Measurements from ENCODE around the gene FARP2.
"Not testable (repeated sequence)": the region's sequence is repeated elsewhere in the genome, so short reads cannot be mapped to it uniquely, and the experiment has no call there.

FARP2 gene

DNA sequence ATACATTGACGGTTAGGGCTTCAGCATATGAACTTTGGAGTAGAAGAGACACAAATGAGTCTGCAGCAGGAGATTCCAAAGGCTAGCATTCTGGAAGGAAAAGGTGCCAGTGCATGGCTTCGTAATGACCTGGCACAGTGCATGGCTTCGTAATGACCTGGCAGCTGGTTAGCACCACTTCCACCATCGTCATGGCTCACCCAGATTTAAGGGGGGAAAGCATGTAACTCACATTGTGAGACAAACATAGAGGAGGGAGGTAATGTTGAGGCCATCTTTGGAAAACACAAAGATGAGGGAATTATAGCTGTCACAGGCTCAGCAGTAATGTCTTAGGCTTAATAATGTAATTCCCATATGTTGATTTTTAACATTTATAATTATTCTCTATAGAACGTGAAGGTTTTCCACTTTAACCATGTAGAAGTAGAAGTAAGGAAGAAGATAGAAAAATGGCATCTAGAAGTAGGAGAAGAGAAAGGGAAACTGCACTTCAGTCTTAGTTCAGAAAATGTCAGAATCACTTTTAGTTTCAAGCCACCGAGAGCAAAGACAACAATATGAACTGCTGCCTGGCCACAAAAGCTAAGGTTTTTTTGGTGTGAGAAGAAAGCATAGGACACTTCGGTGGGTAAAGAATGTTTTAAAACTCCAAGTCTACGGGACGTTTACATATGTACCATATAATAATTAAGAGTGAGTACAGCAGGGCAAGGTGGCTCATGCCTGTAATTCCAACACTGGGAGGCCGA, 159.1 kb downstream of the FARP2 start:
- peak; percentile 85 for DNase-seq (ENCODE audit: low spot score)
- TF ChIP-seq CTCF (IDR thresholded peaks at IDR 0.05; ENCODE audit: extremely low read depth, insufficient read depth, missing control alignments), result no peak
- in situ Hi-C loops (cut with MboI; ENCODE audit: low pct_unique_long_range_greater_than_20kb, low sequenced_read_pairs, unreplicated experiment), result no loop called here

DNA sequence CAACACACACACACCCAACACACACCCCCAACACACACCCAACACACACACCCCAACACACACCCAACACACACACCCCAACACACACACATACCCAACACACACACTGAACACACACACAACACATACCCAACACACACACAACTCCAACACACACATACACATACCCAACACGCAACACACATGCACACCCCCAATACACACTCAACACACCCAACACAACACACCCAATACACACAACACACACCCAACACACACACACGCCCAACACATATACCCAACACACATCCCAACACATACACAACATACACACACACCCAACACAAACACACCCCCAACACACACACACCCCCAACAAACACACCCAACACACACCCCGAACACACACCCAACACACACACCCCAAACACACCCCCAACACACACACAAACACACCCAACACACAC, 160.5 kb downstream of the FARP2 start:
- no peak for DNase-seq (ENCODE audit: low spot score)

DNA sequence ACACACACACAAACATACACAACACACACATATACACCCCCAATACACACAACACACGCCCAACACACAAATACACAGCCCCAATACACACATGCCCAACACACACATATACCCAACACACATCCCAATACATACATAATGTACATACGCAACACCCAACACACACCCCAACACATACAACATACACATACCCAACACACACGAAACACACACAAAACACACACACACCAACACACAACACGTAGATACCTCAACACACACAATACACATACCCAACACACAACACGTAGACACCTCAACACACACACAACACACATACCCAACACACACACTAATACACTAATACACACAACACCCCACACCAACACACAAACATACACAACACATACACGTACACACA, 161.2 kb downstream of the FARP2 start:
- in situ Hi-C loops (cut with MboI; ENCODE audit: low pct_unique_long_range_greater_than_20kb, low sequenced_read_pairs, unreplicated experiment), result no loop called here

More for the DNA sequence above, 160.5 kb downstream of the FARP2 start:
- TF ChIP-seq CTCF (IDR thresholded peaks at IDR 0.05; ENCODE audit: extremely low read depth, insufficient read depth, missing control alignments), result no peak
- in situ Hi-C loops (cut with MboI; ENCODE audit: low pct_unique_long_range_greater_than_20kb, low sequenced_read_pairs, unreplicated experiment), result no loop called here

GRCh38 chr2:241519669-241520068, 163.6 kb downstream of the FARP2 start:
- DNase-seq (ENCODE audit: low spot score), result no peak
- in situ Hi-C loops (cut with MboI; ENCODE audit: low pct_unique_long_range_greater_than_20kb, low sequenced_read_pairs, unreplicated experiment), result no loop called here

More for the DNA sequence above, 161.2 kb downstream of the FARP2 start:
- DNase-seq (ENCODE audit: low spot score), result no peak
- TF ChIP-seq CTCF (IDR thresholded peaks at IDR 0.05; ENCODE audit: extremely low read depth, insufficient read depth, missing control alignments), result no peak

GRCh38 chr2:241522477-241522876, 166.4 kb downstream of the FARP2 start:
- no peak for DNase-seq (ENCODE audit: low spot score)
- no peak for TF ChIP-seq CTCF (IDR thresholded peaks at IDR 0.05; ENCODE audit: extremely low read depth, insufficient read depth, missing control alignments)
- in situ Hi-C loops (cut with MboI; ENCODE audit: low pct_unique_long_range_greater_than_20kb, low sequenced_read_pairs, unreplicated experiment), result no loop called here

More at GRCh38 chr2:241519669-241520068, 163.6 kb downstream of the FARP2 start:
- TF ChIP-seq CTCF (IDR thresholded peaks at IDR 0.05; ENCODE audit: extremely low read depth, insufficient read depth, missing control alignments), result no peak

DNA sequence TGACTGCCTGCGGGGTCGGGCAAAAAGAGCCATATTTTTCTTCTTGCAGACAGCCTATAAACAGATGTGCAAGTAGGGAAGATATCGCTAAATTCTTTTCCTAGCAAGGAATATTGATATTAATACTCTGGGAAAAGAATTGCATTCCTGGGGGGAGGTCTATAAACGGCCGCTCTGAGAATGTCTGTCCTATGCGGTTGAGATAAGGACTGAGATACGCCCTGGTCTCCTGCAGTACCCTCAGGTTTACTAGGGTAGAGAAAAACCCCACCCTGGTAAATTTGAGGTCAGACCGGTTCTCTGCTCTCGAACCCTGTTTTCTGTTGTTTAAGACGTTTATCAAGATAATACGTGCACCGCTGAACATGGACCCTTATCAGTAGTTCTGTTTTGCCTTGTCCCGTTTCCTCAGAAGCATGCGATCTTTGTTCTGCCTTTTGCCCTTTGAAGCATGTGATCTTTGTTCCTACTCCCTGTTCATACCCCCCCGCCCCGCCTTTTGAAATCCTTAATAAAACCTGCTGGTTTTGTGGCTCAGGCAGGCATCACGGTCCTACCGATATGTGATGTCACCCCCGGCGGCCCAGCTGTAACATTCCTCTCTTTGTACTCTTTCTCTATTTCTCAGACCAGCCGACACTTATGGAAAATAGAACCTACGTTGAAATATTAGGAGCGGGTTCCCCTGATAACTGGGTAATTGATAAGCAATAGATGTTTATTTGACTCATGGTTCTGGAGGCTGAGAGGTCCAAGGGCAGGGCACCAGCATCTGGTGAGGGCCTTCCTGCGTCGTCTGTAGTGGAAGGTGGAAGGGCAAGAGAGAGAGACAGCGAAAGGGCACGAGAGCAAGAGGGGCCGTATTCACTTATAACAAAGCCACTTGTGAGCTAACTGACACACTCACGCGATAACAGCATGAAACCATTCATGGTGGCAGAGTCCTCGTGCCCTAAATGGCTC, 170.0 kb downstream of the FARP2 start:
- in situ Hi-C loops (cut with MboI; ENCODE audit: low pct_unique_long_range_greater_than_20kb, low sequenced_read_pairs, unreplicated experiment); DNase-seq (ENCODE audit: low spot score): not testable (repeated sequence)
